Aorta (tissue), 5 donors: ENCODE measurements around the gene KNTC1. TPM values are rescaled to one million over a fixed set of nuclear protein-coding genes. Genes with fewer than 3 reads are reported as not detected.
"Not testable (repeated sequence)": the region's sequence is repeated elsewhere in the genome, so short reads cannot be mapped to it uniquely, and the experiment has no call there.

Source experiments
- ATAC-seq: fragments of 200-7000 bp; cut with Tn5 transposase; one replicate; pipeline ENCODE4 v1.9.1; 2022; ENCODE audit warnings: moderate library complexity; ENCODE audit not compliant: low FRiP score
- DNase-seq, 2 donors: peaks; one replicate each; pipeline ENCODE4 v3.0.0-alpha.2; 2020
- H3K27ac ChIP-seq, 2 donors: one replicate each; pipeline ENCODE4 v1.5.1; 2013; ENCODE audit warnings: low read length in 2 of 2, mild to moderate bottlenecking in 2 of 2, moderate library complexity in 2 of 2, control low read depth in 1 of 2, inconsistent platforms in 1 of 2, low read depth in 1 of 2
- H3K27me3 ChIP-seq, 2 donors: one replicate each; pipeline ENCODE4 v1.6.1; 2013; ENCODE audit warnings: control low read depth in 1 of 2, low read length in 1 of 2, mild to moderate bottlenecking in 1 of 2, moderate library complexity in 1 of 2; ENCODE audit not compliant: insufficient read depth in 2 of 2, control insufficient read depth in 1 of 2
- H3K36me3 ChIP-seq, 2 donors: one replicate each; pipeline ENCODE4 v1.6.1; 2013; ENCODE audit warnings: control low read depth in 1 of 2, low read length in 1 of 2, mild to moderate bottlenecking in 1 of 2; ENCODE audit not compliant: insufficient read depth in 2 of 2, control insufficient read depth in 1 of 2
- H3K4me1 ChIP-seq, 2 donors: one replicate each; pipeline ENCODE4 v1.6.1; 2013; ENCODE audit warnings: low read length in 2 of 2, control low read depth in 1 of 2, mild to moderate bottlenecking in 1 of 2, moderate library complexity in 1 of 2; ENCODE audit not compliant: insufficient read depth in 2 of 2, control insufficient read depth in 1 of 2
- H3K4me3 ChIP-seq, 2 donors: one replicate each; pipeline ENCODE4 v1.5.1; 2013; ENCODE audit warnings: low read length in 2 of 2, control low read depth in 1 of 2, mild to moderate bottlenecking in 1 of 2
- H3K9me3 ChIP-seq: one replicate; pipeline ENCODE4 v1.6.1; 2013; ENCODE audit warnings: mild to moderate bottlenecking, low read length; ENCODE audit not compliant: control insufficient read depth
- WGBS, 2 donors: extraction: QIAGEN DNeasy Blood & Tissue Kit; methylation state at CpG; one replicate each; pipeline ENCODE4 v1.1.7; 2013; 5-methylcytosine and 5-hydroxymethylcytosine counted together
- intact Hi-C, 2 donors: fragments of 100-400 bp; cut with DNase I; formaldehyde crosslinking; loops; one replicate each; pipeline versions ENCODE4 v1.14.2 to v1.15.0; 2022
- long read RNA-seq, 2 donors: library from polyadenylated mRNA; unstranded; transcript quantifications; one replicate each; pipeline ENCODE4 v2.0.0, GENCODE V29; 2020 to 2021
- polyA plus RNA-seq, 2 donors: library from polyadenylated mRNA; stranded (reverse); fragments of 200-250 nt; gene quantifications; one replicate each; pipeline ENCODE4 v1.2.3, GENCODE V29; 2013
- total RNA-seq, 2 donors: library from RNA; stranded (reverse); fragmentation: NEBNext Ultra II Directional; extraction: Animal tissue kit (Norgen Biotek cat#: 25700); gene quantifications; one replicate each; pipeline ENCODE4 v1.2.1, GENCODE V29; 2021
- donor health status: healthy with polysubstance abuse.
- donor health status: Bipolar disorder and iron deficiency.
- donor health status: DM: no; HTN: no; CAD: no.
- donor health status: DM: no; HTN: no; CAD: no.
- donor health status: DM: yes; HTN: yes; CAD: no.

The KNTC1 gene
- total RNA-seq (10 to 100 TPM; 11.1 to 18.4 TPM), polyA plus RNA-seq (1 to 10 TPM; 6.8 to 9.6 TPM)
- long read RNA-seq, donor 1, partial matches to known transcripts = 1 of 6 reads
- long read RNA-seq, donor 1, other reads (novel, unspliced or antisense) = 5 of 6 reads
- long read RNA-seq, donor 2, partial matches to known transcripts = 1 of 1 reads
- long read RNA-seq, donor 2, other reads (novel, unspliced or antisense) = 0 of 1 reads

DNA sequence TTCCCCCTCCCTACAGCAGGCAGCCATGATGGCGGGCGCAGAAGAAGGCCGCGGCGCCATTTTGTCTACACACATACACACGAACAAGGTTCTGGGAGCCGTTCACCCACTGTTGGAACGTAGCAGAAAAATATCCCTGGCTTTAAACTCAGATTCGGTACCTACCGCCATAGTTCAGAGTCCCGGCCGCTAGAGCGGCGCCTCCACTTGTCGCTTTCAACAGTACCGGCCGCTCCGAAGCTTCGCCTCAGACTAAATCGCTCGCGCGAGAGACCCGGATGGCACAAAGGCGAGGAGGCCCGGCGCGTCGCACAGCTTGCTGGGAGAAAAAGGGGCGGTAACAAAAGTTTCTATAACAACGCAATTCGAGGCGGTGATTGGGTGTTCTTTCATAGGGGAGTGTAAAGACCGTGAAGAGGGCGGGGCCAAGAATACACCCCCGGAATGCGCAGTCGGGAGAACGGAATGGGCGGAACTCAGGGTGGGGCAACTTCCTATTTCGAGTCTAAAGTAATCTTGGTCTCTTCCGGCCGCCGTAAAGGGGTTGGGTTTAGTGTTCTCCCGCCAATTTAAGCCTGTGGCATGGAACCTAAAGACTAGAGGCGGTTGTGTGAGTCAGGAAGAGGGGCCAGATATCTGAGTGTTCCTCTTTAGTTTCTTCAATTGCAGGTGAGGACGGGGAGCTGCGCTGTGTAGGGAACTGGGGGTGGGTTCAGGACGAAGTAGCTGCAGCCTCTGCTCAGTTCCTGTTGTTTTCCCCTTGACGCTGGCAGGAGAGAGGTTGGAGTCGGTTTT is at the start of gene KNTC1, which contains the start of gene RSRC2:
Gene KNTC1 (plus strand): TSS at position 567 of the 795 bp plus-strand sequence. CDS start 2,815 bp downstream, outside the sequence.
Gene RSRC2 (minus strand): TSS at position 254 of the 795 bp plus-strand sequence. CDS start 83 bp downstream, at position 171.
- Histone ChIP-seq H3K36me3 (no peaks in the 10 kb centered on the region), H3K27ac (peak within 1 kb of the TSS; percentile 93 to 98), H3K27me3 (no peaks in the 10 kb centered on the region), H3K4me3 (peak within 1 kb of the TSS; percentile 95 to 97), H3K9me3 (no peaks in the 10 kb centered on the region), H3K4me1 (peaks cover 0 to 2% of the 10 kb centered on the region in 2 donors)
- WGBS, 2 donors = 0% methylated on average over 51 of the region's 51 CpGs
- ATAC-seq (peak; percentile 99), DNase-seq (peak; percentile 97 to 99)
- intact Hi-C loops = loop anchor here (10.0 kb wide), 1 partner anchor 228 kb away; the partner anchor contains the start of gene DENR (in 2 of the 2)

DNA sequence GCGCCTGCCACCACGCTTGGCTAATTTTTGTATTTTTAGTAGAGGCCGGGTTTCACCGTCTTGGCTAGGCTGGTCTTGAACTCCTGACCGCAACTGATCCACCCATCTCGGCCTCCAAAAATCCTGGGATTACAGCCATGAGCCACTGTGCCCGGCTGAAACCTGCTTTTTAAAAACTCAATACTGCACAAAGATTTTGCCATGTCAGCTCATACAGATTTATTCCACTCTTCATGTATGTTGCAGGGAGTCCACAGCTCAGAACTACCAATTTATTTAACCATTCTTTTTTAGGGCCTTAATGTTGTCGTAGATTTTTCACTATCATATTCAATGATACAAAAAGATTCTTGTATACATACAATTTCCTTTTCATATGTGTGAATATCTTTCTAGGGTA is 46.3 kb upstream of the KNTC1 start:
- no peak overlapping the region for H3K27ac ChIP-seq
- H3K4me3 ChIP-seq = no peak overlapping the region
- DNase-seq (no peak), ATAC-seq (no peak)
- no peaks in the 10 kb centered on the region for H3K4me1 ChIP-seq
- H3K9me3 ChIP-seq = no peaks in the 10 kb centered on the region
- intact Hi-C loops = no loop called here
- 94 to 97% methylated on average over 8 of the region's 8 CpGs for WGBS, 2 donors
- H3K36me3 ChIP-seq = peaks cover 8 to 9% of the 10 kb centered on the region in 2 donors
- no peaks in the 10 kb centered on the region for H3K27me3 ChIP-seq

DNA sequence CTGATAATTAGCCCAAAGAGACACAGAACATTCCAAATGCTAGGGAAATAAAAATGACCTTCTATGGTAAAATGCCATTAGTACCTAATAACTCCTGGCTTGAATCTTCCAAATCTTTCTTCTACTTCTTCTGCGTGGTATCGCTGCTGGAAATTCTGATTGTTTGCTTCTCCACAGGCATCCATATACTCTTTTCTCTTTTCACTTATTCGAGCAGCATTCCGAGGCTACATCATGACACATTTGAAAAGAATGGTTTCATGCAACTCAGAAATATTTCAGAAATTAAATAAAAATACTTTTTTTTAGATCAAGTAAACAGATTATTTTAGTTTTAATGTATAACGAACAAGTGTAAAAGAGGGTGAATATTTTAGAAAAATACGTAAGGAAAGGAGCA is 45.2 kb upstream of the KNTC1 start:
- no peaks in the 10 kb centered on the region for H3K27me3 ChIP-seq
- no peak overlapping the region for H3K4me3 ChIP-seq
- H3K36me3 ChIP-seq = peaks cover 5 to 10% of the 10 kb centered on the region in 2 donors
- no peaks in the 10 kb centered on the region for H3K9me3 ChIP-seq
- H3K27ac ChIP-seq = no peak overlapping the region
- WGBS, 2 donors = 82 to 83% methylated on average over 6 of the region's 6 CpGs
- no peaks in the 10 kb centered on the region for H3K4me1 ChIP-seq
- no peak for DNase-seq
- ATAC-seq = no peak
- intact Hi-C loops = no loop called here

DNA sequence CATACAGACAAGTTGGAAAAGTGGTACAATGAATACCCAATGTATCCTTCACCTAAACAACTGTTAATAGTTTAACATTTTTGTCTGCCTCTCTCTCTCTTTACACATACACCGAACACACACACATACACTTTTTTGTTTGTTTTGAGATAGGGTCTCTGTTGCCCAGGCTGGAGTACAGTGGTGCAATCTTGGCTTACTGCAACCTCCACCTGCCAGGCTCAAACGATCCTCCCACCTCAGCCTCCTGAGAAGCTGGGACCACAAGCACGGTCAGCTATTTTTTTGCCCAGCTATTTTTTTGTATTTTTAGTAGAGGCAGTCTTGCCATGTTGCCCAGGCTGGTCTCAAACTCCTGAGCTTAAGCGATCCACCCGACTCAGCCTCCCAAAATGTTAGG is 43.1 kb upstream of the KNTC1 start:
- no peak overlapping the region for H3K27ac ChIP-seq
- no peak overlapping the region for H3K4me3 ChIP-seq
- no peak for ATAC-seq
- H3K36me3 ChIP-seq = peaks cover 6 to 9% of the 10 kb centered on the region in 2 donors
- no peaks in the 10 kb centered on the region for H3K4me1 ChIP-seq
- intact Hi-C loops = no loop called here
- no peaks in the 10 kb centered on the region for H3K9me3 ChIP-seq
- no peak for DNase-seq
- whole genome bisulfite sequencing, 2 donors = 88% methylated on average over 5 of the region's 5 CpGs
- H3K27me3 ChIP-seq = no peaks in the 10 kb centered on the region

GRCh38 chr12:122484385-122484784 is 42.7 kb upstream of the KNTC1 start:
- intact Hi-C loops, H3K36me3 ChIP-seq, H3K4me3 ChIP-seq, H3K27ac ChIP-seq, ATAC-seq, DNase-seq, H3K9me3 ChIP-seq, H3K4me1 ChIP-seq, H3K27me3 ChIP-seq: not testable (repeated sequence)
- 96 to 100% methylated on average over 1 of the region's 1 CpG for WGBS, 2 donors

DNA sequence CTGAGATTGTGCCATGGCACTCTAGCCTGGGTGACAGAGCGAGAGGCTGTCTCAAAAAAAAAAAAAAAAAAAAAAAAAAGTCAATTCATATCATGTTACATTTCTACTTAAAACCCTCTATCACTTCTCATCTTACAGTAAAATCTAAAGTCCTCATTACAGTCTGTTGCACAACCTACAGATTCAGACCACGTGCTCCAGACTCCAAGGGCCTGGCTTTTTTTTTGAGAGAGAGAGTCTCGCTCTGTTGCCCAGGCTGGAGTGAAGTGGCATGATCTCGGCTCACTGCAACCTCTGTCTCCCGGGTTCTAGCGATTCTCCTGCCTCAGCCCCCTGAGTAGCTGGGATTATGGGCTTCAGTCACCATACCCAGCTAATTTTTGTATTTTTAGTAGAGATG is 40.7 kb upstream of the KNTC1 start:
- WGBS, 2 donors = 96 to 97% methylated on average over 6 of the region's 6 CpGs
- H3K36me3 ChIP-seq = peaks cover 9 to 10% of the 10 kb centered on the region in 2 donors
- H3K4me3 ChIP-seq, ATAC-seq, intact Hi-C loops, H3K27ac ChIP-seq, H3K9me3 ChIP-seq, DNase-seq, H3K4me1 ChIP-seq, H3K27me3 ChIP-seq: not testable (repeated sequence)

DNA sequence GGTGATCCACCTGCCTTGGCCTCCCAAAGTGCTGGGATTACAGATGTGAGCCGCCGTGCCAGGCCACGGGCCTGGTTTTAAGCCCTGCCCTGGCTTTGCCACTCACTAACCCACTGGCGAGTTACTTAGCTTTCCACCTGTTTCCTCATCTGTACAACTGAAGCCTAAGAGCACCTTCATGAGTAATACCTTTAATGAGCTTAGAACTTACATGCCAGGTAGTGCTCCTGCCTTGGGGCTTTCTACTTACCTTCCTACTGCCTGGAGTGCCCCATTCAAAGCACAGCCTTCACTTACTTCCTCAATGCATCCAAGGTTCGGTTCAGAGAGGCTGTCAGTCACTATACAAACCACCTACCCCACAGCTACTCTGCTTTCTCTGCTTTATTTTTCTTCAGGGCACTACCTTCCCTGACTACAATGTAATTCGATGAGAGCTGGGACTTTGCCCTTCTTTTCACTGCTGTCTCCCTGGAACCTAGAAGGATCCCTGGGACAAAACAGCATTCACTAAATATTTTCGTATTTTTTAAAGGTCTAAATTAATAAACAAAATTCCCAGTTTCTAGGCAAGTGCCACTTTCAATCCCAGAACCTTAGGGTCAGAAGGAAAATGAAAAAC is 40.1 kb upstream of the KNTC1 start:
- intact Hi-C loops = no loop called here

GRCh38 chr12:122487807-122488206 is 39.2 kb upstream of the KNTC1 start:
- ATAC-seq, H3K4me1 ChIP-seq, H3K4me3 ChIP-seq, H3K9me3 ChIP-seq, H3K27ac ChIP-seq, H3K27me3 ChIP-seq, DNase-seq, intact Hi-C loops: not testable (repeated sequence)
- 96 to 100% methylated on average over 3 of the region's 3 CpGs for WGBS, 2 donors
- peaks cover 9 to 12% of the 10 kb centered on the region in 2 donors for H3K36me3 ChIP-seq

More for the DNA sequence above, 40.1 kb upstream of the KNTC1 start:
- no peak overlapping the region for H3K4me3 ChIP-seq
- H3K36me3 ChIP-seq = peaks cover 9 to 12% of the 10 kb centered on the region in 2 donors
- DNase-seq (no peak), ATAC-seq (no peak)
- H3K27ac ChIP-seq = no peak overlapping the region
- no peaks in the 10 kb centered on the region for H3K9me3 ChIP-seq
- H3K27me3 ChIP-seq = no peaks in the 10 kb centered on the region
- WGBS, 2 donors = 93 to 96% methylated on average over 7 of the region's 7 CpGs
- H3K4me1 ChIP-seq = no peaks in the 10 kb centered on the region
